Activated CD4-positive, CD25-positive, alpha-beta regulatory T cell treated with anti-CD3 and anti-CD28 coated beads, Interleukin-2, amount 50 U/mL, for 24 hours (primary cell): Measurements from ENCODE around the gene CFAP206.
"Not testable (repeated sequence)": the region's sequence is repeated elsewhere in the genome, so short reads cannot be mapped to it uniquely, and the experiment has no call there.

Experiments used
- ATAC-seq, 2 donors: fragments of 150-1000 bp; cut with Tn5 transposase; one replicate each; pipeline ENCODE4 v1.10.0; 2021; ENCODE audit warnings: mild to moderate bottlenecking in 1 of 2, moderate library complexity in 1 of 2

CFAP206 gene

GRCh38 chr6:87421576-87421975 lies 13.8 kb downstream of the CFAP206 start:
- no peak for ATAC-seq

DNA sequence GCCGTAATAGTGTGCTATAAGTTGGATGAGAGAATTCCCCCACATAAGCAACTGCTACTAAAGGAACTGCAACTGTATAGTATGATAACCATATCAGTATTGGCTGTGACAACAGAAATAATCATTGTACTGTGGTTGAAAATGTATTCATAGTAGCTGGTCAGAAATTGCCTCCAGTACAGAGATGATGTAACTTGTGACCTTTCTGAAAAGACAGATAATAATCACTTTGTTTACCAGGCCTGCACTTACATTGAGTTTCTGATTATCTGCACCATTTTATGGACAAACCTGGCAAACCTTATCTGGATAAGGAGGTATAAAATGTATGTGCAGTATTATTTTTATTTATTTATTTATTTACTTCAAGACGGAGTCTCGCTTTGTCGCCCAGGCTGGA lies 19.0 kb downstream of the CFAP206 start:
- no peak for ATAC-seq

- ATAC-seq, result no peak
Measured at GRCh38 chr6:87430499-87430898, 22.7 kb downstream of the CFAP206 start.

- no peak for ATAC-seq
Measured at GRCh38 chr6:87431263-87431662, 23.5 kb downstream of the CFAP206 start.

GRCh38 chr6:87436435-87436834 lies 28.7 kb downstream of the CFAP206 start:
- peak in 1 of 2 donors; percentile 25 for ATAC-seq

DNA sequence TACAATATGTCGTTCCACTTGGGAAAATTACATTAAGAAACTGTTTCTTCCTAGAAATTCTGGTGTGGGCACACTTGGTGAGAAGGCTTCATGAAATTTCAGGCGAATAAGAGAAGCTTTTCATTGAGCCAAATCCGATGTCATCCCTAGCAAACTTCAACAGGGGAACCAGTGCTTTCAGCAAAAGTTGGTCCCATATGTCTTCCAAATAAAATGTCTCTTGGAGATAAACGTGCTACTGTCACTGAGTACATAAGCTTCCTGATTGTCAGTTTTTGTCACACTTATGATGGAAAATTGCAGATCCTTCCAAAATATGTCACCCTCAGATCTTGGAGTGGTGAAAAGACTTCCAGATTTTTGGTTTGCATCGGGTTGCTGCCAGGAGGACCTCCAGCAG lies 33.9 kb downstream of the CFAP206 start:
- ATAC-seq, result no peak

- no peak for ATAC-seq
Measured at GRCh38 chr6:87444362-87444761, 36.6 kb downstream of the CFAP206 start.

DNA sequence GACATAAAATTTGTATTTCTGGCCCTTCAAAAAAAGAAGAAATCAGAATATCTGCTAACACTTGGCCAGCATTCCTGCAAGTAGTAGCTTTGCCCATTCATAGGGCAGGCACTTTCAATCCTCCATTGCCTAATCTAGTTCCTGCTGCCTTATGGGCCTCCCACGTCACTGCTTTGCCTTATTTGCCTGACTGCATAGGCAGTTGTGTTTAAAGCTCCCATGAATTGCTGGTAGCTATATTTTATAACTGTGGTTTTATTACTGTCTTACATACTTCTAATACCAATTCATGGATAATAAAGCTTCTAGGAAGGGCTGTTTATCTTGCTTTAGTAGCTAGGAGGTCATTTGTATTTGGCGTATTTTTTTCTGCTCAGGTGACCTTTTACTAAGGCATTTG lies 57.3 kb downstream of the CFAP206 start:
- ATAC-seq, result no peak

- peak; percentile 93 to 94 for ATAC-seq
Measured at GRCh38 chr6:87472525-87473418, 65.0 kb downstream of the CFAP206 start, which contains the start of gene SLC35A1. Gene SLC35A1, plus strand, starts transcription at chr6:87472974. Its CDS starts 30 bp downstream, at chr6:87473004.

DNA sequence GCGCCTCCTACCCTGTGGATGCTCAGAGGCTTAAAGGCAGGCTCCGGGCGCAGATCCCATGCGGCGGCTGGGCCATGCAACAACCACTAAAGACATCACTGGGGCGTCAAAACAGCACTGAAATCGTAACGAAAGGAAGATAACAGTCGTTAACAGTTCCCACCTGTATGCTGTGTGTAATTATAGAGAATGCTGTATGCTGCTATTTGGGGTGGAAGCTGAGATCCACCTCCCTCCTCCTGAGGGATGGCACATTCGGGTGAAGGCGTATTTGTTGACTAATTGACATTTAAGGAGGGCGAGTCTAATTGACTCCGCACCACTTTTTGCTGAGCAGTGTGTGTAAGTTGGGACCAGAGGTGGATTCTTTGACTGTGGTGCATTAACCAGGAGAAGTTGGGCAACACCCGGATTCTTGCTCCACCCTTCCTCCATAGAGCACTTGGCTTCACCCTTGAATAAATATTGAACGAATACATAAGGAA lies 65.7 kb downstream of the CFAP206 start:
- peak; percentile 71 to 74 for ATAC-seq

DNA sequence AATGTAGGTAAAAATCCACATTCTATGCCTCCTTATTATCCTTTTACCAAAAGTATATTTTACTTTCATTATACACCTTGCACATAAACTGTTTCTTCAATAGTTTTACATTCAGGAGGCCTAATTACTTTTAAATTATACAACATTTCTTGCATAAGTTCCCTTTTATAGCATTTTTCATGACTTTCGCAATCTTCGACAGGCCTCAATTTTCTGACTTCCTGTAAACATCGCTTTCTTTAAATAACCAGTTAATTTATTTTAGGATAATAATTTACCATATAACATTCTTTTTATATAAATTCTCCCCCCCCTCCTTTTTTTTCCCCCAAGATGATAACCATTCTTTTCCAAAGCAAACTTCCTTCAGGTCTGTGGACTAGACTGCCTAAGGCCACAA lies 74.2 kb downstream of the CFAP206 start:
- ATAC-seq, result no peak

GRCh38 chr6:87482366-87482765 lies 74.6 kb downstream of the CFAP206 start:
- no peak for ATAC-seq

DNA sequence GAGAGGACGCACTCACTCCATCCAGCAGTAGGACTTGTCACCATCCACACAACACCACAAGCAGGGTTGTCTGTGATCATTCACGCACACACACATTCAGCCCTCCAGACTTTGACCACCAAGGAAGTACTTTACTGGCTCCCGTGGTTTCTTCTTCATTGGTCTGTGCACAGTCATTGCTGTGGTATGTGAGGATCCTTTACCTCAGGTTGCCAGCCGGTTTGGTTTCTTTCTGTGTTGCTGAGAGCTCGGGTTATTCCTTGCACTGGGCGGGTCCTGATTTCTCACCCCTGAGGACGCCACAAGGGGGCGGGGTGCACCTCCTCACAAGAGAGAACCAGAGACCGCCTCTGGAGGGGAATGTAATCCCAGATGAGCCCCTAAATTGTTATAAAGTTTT lies 76.2 kb downstream of the CFAP206 start:
- no peak for ATAC-seq

- no peak for ATAC-seq
Measured at GRCh38 chr6:87484491-87484890, 76.7 kb downstream of the CFAP206 start.

DNA sequence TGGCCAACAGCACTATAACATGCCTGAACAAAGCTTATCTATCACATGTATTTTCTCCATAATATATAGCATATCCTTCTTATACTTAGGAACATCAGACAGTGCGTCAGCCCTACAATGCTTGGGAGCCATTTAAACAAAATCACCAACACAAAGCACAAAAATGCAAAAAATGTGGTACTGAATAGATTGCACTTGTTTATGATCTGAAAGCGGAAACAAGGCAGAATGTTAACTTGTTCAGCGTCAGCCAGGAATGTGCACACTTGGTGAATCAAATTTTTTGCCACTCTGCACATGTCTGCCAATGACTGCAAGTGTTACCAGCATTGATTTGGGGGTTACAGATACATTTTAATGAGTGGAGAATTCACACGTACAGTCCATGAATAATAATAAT lies 79.8 kb downstream of the CFAP206 start:
- no peak for ATAC-seq

- not testable (repeated sequence) for ATAC-seq
Measured at GRCh38 chr6:87489326-87489725, 81.6 kb downstream of the CFAP206 start.

GRCh38 chr6:87494761-87495422 lies 87.1 kb downstream of the CFAP206 start:
- ATAC-seq, result no peak

- ATAC-seq, result peak in 1 of 2 donors; percentile 68
Measured at GRCh38 chr6:87498048-87498447, 90.3 kb downstream of the CFAP206 start.

- no peak for ATAC-seq
Measured at GRCh38 chr6:87501809-87502572, 94.2 kb downstream of the CFAP206 start.

DNA sequence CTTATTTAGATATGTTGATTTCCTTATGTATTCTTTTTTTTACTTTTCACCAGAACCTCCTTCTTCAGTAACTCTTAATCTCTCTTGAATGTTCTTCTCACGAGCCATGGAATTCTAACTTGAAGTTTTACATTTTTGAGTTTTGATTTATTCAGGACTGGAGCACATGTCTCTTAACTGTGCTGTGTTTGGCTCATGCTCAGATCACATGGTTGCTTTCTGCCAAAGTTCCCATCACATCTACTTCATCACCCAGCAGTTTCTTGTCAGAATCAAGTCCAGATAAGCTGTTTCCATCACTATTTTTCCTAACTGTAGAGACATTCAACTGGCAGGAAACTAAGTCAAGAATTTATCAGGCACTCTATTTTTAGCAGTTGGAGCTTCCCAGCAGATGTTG lies 96.7 kb downstream of the CFAP206 start:
- ATAC-seq, result no peak
